Retinal pigment epithelial cell (primary cell): ENCODE data around the gene MEGF9.
"Not testable (repeated sequence)": the region's sequence is repeated elsewhere in the genome, so short reads cannot be mapped to it uniquely, and the experiment has no call there.

Experiments used
- DNase-seq: peaks from one replicate; pipeline ENCODE4 v3.0.0-alpha.2; 2010; ENCODE audit warnings: low read depth
- H3K4me3 ChIP-seq: 2 replicates; pipeline ENCODE4 v1.5.1; 2011; ENCODE audit warnings: mild to moderate bottlenecking, low read length, control low read depth, moderate library complexity
- TF ChIP-seq, protein P1 (sequence below): conservative IDR thresholded peaks from 2 replicates; pipeline ENCODE4 v1.5.1; 2011; ENCODE audit warnings: low read depth, low read length, control low read depth, inconsistent platforms

Gene MEGF9

GRCh38 chr9:120561709-120562108 is 152.6 kb downstream of the MEGF9 start:
- DNase-seq = no peak
- TF ChIP-seq, protein P1, sequence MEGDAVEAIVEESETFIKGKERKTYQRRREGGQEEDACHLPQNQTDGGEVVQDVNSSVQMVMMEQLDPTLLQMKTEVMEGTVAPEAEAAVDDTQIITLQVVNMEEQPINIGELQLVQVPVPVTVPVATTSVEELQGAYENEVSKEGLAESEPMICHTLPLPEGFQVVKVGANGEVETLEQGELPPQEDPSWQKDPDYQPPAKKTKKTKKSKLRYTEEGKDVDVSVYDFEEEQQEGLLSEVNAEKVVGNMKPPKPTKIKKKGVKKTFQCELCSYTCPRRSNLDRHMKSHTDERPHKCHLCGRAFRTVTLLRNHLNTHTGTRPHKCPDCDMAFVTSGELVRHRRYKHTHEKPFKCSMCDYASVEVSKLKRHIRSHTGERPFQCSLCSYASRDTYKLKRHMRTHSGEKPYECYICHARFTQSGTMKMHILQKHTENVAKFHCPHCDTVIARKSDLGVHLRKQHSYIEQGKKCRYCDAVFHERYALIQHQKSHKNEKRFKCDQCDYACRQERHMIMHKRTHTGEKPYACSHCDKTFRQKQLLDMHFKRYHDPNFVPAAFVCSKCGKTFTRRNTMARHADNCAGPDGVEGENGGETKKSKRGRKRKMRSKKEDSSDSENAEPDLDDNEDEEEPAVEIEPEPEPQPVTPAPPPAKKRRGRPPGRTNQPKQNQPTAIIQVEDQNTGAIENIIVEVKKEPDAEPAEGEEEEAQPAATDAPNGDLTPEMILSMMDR = no peak
- H3K4me3 ChIP-seq = no peak overlapping the region

DNA sequence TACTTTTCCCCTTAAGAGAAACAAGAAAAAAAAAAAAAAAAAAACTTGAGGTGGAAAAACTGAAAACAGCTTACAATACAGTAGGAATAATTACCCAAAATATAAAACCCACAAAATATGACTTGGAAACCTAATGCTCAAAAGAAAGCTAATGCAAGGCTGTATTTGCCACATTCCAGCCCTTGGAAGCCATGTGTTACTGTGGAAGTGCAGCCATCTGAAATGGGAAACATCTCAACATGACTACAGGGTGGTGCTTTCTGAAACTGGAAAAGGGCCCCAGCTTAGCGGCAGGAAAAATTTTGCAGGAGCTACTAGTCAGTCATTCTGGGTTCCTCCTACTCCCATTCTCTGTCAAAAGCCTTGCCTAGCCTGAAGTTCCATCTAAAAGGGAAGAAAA is 154.7 kb downstream of the MEGF9 start:
- TF ChIP-seq, protein P1 = no peak
- no peak for DNase-seq
- H3K4me3 ChIP-seq = no peak overlapping the region

DNA sequence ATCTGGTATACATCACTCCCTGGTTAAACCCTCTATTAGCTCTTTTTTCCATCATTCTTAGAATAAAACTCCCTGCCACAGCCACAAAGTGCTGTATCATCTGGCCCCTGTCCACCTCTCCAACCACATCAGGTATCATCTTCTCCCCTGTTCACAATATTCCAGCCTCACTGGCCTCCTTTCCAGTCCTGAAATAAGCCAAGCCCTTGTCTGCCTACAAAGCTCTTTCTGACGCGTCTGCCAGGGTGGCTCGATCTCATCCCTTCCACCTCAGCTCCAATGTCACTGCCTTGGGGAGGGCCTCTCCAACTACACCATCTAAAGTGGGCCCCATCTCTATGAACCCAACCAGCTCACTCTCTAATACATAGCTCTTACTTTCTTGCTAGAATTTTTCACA is 155.8 kb downstream of the MEGF9 start:
- TF ChIP-seq, protein P1 = no peak
- no peak for DNase-seq
- no peak overlapping the region for H3K4me3 ChIP-seq

- TF ChIP-seq, protein P1 = no peak
- H3K4me3 ChIP-seq = no peak overlapping the region
- DNase-seq = no peak
These were observed 157.1 kb downstream of the MEGF9 start for GRCh38 chr9:120557205-120557604.

- no peak for DNase-seq
- TF ChIP-seq, protein P1 = no peak
- no peak overlapping the region for H3K4me3 ChIP-seq
These were observed 157.5 kb downstream of the MEGF9 start for GRCh38 chr9:120556775-120557174.

GRCh38 chr9:120555839-120556238 is 158.4 kb downstream of the MEGF9 start:
- TF ChIP-seq, protein P1 = no peak
- no peak for DNase-seq
- no peak overlapping the region for H3K4me3 ChIP-seq

DNA sequence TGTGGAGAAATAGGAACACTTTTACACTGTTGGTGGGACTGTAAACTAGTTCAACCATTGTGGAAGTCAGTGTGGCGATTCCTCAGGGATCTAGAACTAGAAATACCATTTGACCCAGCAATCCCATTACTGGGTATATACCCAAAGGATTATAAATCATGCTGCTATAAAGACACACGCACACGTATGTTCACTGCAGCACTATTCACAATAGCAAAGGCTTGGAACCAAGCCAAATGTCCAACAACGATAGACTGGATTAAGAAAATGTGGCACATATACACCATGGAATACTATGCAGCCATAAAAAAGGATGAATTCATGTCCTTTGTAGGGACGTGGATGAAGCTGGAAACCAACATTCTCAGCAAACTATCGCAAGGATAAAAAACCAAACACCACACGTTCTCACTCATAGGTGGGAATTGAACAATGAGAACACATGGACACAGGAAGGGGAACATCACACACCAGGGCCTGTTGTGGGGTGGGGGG is 162.0 kb downstream of the MEGF9 start:
- H3K4me3 ChIP-seq, DNase-seq: not testable (repeated sequence)
